GM10266 (cell line): ENCODE data around the gene ANXA8.
"Not testable (repeated sequence)": the region's sequence is repeated elsewhere in the genome, so short reads cannot be mapped to it uniquely, and the experiment has no call there.

Experiments used
- DNase-seq: peaks from one replicate; pipeline ENCODE4 v3.0.0; 2012; ENCODE audit errors: extremely low spot score

ANXA8 gene

DNA sequence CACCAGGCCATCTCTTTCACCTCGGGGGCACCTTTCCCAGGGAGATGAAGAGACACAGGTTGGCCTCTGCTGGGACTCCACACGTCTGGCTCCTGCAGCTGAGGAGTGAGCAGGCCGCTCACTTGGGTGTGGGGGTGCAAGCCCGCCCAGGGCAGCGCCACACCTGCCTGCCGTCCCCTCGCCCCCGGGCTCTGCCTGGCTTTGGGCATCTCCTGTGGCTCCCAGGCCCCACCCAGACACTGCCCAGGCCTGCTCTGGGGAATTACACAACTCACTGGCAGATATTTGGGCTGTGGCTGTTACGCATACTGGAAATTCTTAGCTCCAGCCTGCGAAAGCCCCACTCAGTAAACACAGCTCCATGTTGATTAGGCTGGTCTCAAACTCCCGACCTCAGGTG lies at the start of gene ANXA8:
ANXA8 (minus strand) TSS at position 193 of the 400 bp plus-strand sequence; CDS start at position 11, 182 bp downstream.
- not testable (repeated sequence) for DNase-seq

- DNase-seq: not testable (repeated sequence)
Observed at GRCh38 chr10:47523475-47523874, 39.6 kb upstream of the ANXA8 start, which contains the start of gene AGAP9. AGAP9 (minus strand) TSS chr10:47523638; CDS start chr10:47523526, 112 bp downstream.

GRCh38 chr10:47502313-47502712 lies 18.4 kb upstream of the ANXA8 start:
- not testable (repeated sequence) for DNase-seq

DNA sequence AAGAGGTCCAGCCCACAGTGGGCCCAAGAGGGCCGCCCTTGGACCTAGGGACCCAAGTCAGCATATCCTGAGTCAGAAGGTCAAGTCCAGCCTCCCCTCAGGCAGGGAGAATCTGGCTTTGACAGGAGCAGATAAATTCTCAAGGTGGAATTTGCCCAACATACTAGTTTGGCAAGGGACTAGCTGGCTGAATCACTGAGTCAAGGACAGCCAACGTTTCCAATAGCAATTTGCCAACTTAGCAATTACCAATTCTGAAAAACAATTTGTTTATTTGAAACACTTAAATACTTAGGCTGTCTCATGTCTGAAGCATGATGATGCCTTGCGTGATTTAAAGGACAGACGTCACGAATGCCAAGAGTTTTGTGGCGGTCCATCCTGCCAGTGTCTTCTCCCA lies 10.3 kb upstream of the ANXA8 start:
- not testable (repeated sequence) for DNase-seq

DNA sequence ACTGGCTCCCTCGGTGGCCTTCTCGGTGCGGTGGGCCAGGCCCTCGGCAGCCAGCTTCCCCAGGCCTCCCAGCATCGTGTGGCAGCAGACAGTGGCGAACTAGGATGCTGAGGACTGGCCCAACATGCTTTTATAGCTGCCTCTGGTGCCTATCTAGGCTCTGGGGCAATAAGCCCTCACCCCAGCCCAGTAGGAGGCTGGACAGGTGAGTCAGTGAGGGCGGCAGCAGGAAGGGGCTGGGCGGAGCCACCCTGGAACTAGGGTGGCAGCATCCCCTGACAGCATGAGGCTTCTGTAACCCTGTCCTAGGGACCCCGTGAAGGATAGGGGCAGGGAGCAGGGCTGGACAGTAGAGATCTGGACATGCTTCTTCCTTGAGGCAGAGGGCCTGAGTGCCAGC lies 7.7 kb upstream of the ANXA8 start, which contains the start of gene FAM25G:
FAM25G (minus strand) TSS at position 101 of the 400 bp plus-strand sequence; CDS start at position 75, 26 bp downstream.
- not testable (repeated sequence) for DNase-seq

DNA sequence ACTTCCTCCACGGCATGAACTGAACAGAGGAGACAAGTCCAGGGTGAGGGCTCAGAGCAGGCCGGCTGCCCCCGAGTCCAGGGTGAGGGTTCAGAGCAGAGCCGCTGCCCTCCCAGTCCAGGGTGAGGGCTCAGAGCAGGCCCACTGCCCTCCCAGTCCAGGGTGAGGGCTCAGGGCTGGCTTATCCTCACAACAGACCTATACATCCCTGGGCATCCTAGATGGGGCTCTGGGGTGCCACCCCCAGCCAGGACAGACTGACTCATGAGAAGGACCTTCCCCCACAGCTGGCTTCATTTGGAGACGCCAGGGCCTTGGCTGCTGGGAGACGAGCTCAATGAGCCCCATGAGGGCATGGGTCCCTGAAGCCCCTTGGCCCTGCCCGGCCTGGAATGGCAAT lies 5.7 kb upstream of the ANXA8 start:
- not testable (repeated sequence) for DNase-seq

DNA sequence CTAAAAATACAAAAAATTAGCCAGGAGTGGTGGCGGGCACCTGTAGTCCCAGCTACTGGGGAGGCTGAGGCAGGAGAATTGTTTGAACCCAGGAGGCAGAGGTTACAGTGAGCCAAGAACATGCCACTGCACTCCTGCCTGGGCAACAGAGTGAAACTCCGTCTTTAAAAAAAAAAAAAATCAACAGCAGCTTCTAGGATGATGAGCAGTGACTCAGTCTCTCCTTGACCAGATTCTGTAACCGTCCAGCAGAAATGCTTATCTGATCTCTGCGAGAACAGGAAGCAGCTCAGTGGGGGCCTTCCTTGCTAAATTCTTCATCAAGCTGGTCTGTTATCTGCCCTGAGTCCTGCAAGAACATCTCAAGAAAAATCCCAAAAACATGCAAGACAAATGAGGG lies 2.0 kb upstream of the ANXA8 start:
- not testable (repeated sequence) for DNase-seq

- DNase-seq: not testable (repeated sequence)
Observed at GRCh38 chr10:47484786-47485185, 871 bp upstream of the ANXA8 start.

- not testable (repeated sequence) for DNase-seq
Observed at GRCh38 chr10:47482367-47482766, 1.5 kb downstream of the ANXA8 start.

DNA sequence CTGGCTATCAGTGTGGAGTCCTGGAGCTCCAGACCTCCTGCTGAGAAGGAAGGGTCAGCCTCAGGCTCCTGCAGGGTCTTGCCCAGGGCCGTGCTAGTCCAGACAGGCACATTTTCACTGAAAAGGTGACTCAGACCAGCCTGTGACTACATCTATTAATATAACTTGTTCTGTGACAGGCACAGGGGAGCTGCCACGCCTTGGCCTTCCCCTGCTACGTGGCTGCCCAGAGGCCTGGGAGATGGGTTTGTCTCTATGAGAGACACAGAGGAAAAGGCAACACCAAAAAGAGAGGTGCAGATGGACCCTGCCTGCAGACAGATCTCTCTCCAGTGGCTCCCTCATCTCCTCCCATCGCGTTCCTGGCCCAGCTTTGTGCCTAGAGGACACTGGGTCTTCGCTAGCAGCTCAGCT lies 2.1 kb downstream of the ANXA8 start:
- not testable (repeated sequence) for DNase-seq

GRCh38 chr10:47481182-47481766 lies 2.6 kb downstream of the ANXA8 start:
- not testable (repeated sequence) for DNase-seq

GRCh38 chr10:47480133-47480532 lies 3.8 kb downstream of the ANXA8 start:
- DNase-seq: not testable (repeated sequence)

- not testable (repeated sequence) for DNase-seq
Observed at GRCh38 chr10:47478114-47478513, 5.8 kb downstream of the ANXA8 start.

DNA sequence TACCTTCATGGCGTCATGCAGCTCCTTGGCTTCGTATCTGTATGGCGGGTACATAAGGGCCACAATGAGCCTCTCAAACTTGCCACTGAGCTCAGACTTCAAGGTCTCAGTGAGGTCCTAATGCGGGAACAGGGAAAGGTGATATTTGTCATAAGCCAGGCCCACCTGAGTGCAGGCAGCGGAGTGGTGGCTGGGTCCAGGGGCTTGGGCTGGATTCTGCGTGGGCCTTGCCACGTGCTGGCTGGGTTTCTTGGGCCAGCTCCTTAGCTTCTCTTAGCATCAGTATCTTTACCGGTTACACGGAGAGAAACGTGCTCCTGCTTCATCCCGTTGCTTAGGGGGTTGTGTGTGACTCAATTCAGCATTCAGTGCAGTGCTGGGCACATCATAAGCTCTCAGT lies 6.8 kb downstream of the ANXA8 start:
- not testable (repeated sequence) for DNase-seq

- not testable (repeated sequence) for DNase-seq
Observed at GRCh38 chr10:47475101-47475500, 8.8 kb downstream of the ANXA8 start.

DNA sequence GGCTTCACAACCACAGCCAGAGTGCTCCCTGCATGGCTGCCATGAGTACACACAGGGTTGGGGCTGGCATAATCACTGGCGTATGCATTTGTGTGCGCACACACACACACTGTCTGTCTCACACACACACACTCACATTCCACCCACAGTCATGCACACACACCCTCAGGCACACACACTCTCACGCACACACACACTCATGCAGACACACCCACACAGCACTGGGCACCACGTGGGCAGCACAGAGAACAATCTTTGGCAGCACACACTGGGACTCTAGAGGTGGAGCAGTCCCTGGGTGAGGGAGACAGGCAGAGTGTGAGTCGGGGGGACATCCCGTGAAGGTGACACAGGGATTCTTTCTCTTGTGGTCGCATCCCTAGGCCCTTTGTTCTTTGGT lies 10.4 kb downstream of the ANXA8 start:
- not testable (repeated sequence) for DNase-seq

DNA sequence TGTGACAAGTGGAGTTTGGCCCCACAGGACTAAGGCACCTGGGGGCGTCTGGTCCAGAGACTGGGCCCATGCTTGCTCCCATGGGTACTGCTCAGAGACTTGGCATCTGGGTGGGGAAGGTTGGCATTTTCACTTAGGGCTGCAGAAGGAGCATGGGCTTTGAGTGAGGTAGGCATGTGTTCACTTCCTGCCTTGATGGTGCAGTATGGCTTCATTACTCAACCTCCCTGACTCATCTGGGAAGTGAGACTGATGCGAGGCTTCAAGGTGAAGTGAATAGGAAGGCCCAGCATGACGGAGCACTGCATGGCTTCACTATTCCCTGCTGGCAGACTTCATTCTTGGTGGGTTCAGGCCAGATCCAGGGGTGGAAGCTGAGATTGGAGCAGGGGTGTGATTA lies 11.3 kb downstream of the ANXA8 start:
- DNase-seq: not testable (repeated sequence)

GRCh38 chr10:47472072-47472471 lies 11.8 kb downstream of the ANXA8 start:
- DNase-seq: not testable (repeated sequence)

DNA sequence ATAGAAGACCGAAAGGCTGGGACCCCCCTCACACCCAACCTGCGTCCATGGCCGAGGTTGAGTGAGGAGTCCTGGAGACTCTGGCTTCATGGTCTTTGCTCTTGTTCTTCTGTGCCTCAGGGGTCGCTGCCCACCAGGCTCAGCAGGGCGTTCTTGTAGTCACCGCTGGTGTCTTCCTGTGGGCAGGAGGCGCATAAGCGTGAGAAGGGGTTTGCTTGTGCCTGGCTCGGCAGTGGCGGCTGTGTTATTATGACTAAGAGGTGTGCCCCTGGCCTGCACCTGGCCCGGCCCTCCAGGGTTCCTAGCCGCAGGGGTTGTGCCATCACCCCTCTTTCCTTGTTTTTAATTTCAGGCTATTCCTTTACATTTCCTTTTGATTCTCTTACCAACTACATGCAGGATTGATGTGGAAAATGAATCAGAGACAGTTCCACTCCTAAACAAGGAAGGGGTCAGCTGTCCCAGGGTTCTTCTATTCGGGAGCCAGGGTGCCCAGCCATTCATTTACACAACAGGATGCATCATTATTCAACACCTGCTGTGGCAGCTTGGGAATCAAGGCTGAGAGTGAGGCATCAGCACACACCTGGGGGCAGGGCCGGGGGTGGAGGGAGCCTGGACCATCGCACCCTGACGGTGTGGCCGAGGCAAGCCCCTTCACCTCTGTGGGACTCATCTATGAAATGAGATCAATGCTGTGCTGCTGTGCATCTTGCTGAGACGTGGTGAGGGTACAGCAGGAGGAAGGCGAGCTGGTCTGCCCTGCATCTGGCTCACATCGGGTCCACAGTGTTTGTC lies 15.0 kb downstream of the ANXA8 start:
- not testable (repeated sequence) for DNase-seq

DNA sequence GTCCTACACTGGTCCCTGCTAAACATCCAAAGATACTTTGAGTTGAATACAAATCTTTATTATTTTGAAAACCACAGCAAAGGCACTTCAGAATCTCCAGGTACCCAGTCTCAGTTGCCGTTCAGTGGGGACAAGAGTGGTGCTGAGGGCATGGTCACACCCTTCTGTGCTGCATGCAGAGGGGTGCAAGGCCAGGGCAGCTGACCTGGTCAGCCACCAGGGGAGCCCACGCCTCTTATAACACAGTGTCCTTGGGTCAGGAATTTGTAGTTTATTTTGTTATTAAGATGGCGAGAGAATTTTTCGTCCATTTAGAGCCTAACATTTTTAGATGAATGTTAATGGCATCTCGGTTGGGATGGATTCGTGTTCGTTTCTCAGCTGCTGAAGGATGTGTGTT lies 16.0 kb downstream of the ANXA8 start:
- not testable (repeated sequence) for DNase-seq

DNA sequence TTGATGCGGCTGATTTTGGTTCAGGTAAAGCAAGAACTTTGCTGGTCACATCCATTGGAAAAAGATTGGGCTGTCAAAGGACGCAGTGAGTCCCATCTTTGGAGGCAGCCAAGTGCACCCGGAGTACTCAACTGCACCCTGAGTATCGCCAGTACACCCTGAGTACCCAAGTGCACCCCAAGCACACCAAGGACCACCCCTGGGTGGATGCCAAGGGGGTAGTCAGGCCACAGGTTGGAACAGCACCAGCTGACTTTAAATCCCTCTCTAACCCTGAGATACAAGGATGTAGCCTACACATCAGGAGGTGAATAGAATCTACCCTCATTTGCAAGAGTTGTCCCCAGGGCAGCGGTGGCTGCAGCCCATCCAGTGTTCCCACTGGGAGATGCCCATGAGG lies 16.5 kb downstream of the ANXA8 start:
- not testable (repeated sequence) for DNase-seq

DNA sequence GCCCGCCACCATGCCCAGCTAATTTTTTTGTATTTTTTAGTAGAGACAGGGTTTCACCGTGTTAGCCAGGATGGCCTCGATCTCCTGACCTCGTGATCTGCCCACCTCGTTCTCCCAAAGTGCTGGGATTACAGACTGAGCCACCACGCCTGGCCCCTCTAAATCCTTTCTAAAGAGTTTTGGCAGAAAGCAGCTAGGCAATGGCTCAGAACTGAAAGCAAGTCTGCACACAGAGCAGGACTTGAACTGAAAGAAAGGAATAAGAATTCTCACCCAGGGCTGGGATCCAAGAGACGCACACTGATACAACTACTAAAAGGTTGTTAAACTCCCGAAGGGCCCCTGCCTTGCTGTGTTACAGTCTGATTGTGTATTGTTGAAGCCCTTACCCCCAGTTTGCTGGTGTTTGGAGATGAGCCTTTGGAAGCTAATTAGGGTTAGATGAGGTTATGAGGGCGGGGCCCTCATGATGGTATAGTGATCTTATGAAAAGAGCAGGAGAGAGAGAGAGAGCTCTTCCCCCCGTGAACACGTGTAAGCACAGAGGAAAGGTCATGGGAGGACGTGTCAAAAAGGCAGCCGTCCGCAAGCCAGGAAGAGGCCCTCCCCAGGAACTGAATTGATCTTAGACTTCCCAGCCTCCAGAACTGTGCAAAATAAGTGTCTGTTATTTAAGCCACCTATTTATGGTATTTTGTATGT lies 18.5 kb downstream of the ANXA8 start:
- not testable (repeated sequence) for DNase-seq
